ENCODE data around the gene C14orf93.

- TF ChIP-seq CTCF (IDR thresholded peaks at IDR 0.05) (no peak), POLR2A (IDR thresholded peaks at IDR 0.05) (no peak)
Observed at GRCh38 chr14:23023795-23024152, 13.8 kb upstream of the C14orf93 start.

Measured in esophagus squamous epithelium (tissue), 4 donors.